ENCODE measurements around the gene PRKN. TPM values are rescaled to one million over a fixed set of nuclear protein-coding genes. Genes with fewer than 3 reads are reported as not detected.

PRKN gene
- total RNA-seq, 6 experiments from 2014 or later, result 0.32 TPM; not detected in 5

DNA sequence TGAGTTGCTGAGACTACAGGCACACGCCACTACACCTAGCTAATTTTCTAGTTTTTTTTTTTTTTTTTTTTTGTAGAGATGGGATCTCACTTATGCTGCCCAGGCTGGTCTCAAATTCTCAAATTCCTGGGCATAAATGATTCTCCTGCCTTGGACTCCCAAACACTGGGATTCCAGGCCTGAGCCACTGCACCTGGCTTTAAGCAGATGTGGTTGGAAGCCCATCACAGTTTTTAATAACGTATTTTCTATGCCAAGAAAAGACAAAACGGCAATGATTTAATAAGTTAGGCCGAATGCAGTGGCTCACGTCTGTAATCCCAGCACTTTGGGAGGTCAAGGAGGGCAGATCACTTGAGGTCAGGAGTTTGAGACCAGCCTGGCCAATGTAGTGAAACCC is 456.6 kb downstream of the PRKN start:
- TF ChIP-seq, protein P1, sequence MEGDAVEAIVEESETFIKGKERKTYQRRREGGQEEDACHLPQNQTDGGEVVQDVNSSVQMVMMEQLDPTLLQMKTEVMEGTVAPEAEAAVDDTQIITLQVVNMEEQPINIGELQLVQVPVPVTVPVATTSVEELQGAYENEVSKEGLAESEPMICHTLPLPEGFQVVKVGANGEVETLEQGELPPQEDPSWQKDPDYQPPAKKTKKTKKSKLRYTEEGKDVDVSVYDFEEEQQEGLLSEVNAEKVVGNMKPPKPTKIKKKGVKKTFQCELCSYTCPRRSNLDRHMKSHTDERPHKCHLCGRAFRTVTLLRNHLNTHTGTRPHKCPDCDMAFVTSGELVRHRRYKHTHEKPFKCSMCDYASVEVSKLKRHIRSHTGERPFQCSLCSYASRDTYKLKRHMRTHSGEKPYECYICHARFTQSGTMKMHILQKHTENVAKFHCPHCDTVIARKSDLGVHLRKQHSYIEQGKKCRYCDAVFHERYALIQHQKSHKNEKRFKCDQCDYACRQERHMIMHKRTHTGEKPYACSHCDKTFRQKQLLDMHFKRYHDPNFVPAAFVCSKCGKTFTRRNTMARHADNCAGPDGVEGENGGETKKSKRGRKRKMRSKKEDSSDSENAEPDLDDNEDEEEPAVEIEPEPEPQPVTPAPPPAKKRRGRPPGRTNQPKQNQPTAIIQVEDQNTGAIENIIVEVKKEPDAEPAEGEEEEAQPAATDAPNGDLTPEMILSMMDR (IDR thresholded peaks at IDR 0.05), result no peak
- Mint-ChIP-seq H3K27me3 (ENCODE audit: insufficient read depth) (no peaks in the 10 kb centered on the region; the same call in 1 of the 2 replicates), H3K9me3 (peaks cover 40% of the 10 kb centered on the region), H3K4me1 (ENCODE audit: low read depth) (no peaks in the 10 kb centered on the region), H3K27ac (no peak overlapping the region), H3K4me3 (no peak overlapping the region), H3K36me3 (ENCODE audit: low read depth) (no peaks in the 10 kb centered on the region)
- no peak for DNase-seq

DNA sequence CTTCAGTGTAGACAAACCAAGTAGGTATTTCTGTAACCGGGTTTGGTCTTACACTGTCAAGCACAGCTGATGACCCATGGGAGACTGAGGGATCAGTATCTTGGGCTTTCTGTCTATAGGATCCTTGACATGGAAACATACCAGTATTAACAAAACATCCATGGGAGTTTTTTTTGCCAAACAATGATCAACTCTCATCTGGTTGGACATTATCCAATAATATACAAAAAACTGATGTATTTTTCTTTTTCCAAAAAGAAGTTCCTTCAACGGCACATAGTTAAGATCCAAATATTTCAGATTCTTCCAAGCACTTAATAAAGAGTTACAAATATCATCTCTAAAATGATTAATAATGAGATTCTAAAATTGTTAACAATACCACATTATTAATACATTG is 459.9 kb downstream of the PRKN start:
- DNase-seq, result no peak
- H3K4me3 Mint-ChIP-seq, result no peak overlapping the region
- no peaks in the 10 kb centered on the region for H3K27me3 Mint-ChIP-seq (ENCODE audit: insufficient read depth)

DNA sequence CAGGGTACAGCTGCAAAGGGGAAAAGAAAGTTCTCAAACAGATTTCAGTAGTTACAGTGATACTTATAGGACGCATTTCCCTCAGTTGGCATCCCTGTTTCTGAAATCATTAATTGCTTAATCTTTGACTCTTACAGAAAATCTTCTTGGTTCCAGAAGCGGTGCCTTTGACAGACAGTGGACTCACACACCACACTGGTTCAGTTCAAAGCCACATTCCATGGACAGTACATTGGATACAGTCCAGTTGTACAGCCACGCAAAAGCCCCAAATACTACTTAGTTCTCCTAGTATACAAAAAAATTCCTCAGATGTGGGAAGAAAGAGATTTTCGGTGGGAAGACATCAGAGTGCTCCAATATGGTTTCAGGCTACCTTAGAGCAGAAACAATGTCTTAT is 460.4 kb downstream of the PRKN start:
- DNase-seq, result no peak
- H3K4me3 Mint-ChIP-seq, result no peak overlapping the region
- no peaks in the 10 kb centered on the region for H3K4me1 Mint-ChIP-seq (ENCODE audit: low read depth)
- H3K9me3 Mint-ChIP-seq, result peaks cover 67% of the 10 kb centered on the region
- TF ChIP-seq, protein P1 (IDR thresholded peaks at IDR 0.05), result no peak
- peaks cover 16% of the 10 kb centered on the region for H3K36me3 Mint-ChIP-seq (ENCODE audit: low read depth)
- no peak overlapping the region for H3K27ac Mint-ChIP-seq
- no peaks in the 10 kb centered on the region for H3K27me3 Mint-ChIP-seq (ENCODE audit: insufficient read depth)

More for the DNA sequence above, 459.9 kb downstream of the PRKN start:
- Mint-ChIP-seq H3K27ac (no peak overlapping the region), H3K4me1 (ENCODE audit: low read depth) (no peaks in the 10 kb centered on the region), H3K9me3 (peaks cover 63% of the 10 kb centered on the region), H3K36me3 (ENCODE audit: low read depth) (peaks cover 15% of the 10 kb centered on the region)
- TF ChIP-seq, protein P1 (IDR thresholded peaks at IDR 0.05), result no peak

DNA sequence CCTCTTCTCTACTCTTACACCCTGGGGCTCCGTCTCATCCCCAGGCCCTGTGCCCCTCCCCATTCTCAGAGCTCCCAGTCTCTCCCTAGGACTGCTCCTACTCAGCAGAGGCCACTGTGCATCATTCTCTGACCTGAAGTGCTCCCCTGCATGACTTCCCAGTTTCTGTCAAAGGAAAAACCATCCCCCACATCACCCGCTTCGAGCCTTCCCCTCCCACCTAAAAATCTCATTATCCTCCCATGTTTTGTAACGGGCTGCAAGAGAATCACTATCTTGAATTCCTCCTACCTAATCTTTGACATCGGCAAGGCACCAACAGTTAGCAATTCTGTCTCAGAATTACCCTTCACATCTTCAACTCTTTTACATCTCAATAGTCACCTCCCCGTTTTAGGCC is 463.0 kb downstream of the PRKN start:
- Mint-ChIP-seq H3K27me3 (ENCODE audit: insufficient read depth) (no peaks in the 10 kb centered on the region), H3K36me3 (ENCODE audit: low read depth) (peaks cover 16% of the 10 kb centered on the region), H3K9me3 (peaks cover 73% of the 10 kb centered on the region), H3K4me3 (no peak overlapping the region), H3K27ac (no peak overlapping the region), H3K4me1 (ENCODE audit: low read depth) (no peaks in the 10 kb centered on the region)
- TF ChIP-seq, protein P1 (IDR thresholded peaks at IDR 0.05), result no peak
- DNase-seq, result no peak

DNA sequence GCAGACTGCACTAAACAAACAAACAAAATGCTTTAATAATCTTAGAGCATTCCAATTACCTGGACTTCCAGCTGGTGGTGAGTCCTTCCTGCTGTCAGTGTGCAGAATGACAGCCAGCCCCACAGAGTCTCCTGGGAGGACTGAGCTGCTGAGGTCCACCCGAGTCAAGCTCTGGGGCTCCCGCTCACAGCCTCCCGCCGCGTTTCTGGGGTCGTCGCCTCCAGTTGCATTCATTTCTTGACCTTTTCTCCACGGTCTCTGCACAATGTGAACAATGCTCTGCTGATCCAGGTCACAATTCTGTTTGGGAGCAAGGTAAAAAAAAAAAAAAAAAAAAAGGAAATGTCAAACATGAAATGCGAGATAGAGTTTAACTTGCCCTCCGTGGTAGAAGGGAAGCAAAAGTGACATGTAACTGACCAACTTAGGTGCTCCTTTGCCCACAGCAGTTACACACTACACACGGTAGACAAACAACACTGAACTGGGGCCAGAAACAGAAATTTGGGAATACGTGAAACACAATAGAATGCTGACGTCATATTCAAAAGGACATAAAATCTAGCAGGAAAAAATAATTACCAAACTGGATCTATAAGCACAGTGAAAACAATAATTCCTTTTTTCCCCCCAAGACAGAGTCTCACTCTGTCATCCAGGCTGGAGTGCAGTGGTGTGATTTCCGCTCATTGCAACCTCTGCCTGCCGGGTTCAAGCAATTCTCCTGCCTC is 464.9 kb downstream of the PRKN start:
- no peaks in the 10 kb centered on the region for H3K27me3 Mint-ChIP-seq (ENCODE audit: insufficient read depth)
- peaks cover 16% of the 10 kb centered on the region for H3K36me3 Mint-ChIP-seq (ENCODE audit: low read depth)
- peaks cover 72% of the 10 kb centered on the region for H3K9me3 Mint-ChIP-seq
- no peak for DNase-seq
- no peak overlapping the region for H3K4me3 Mint-ChIP-seq
- no peak overlapping the region for H3K27ac Mint-ChIP-seq
- H3K4me1 Mint-ChIP-seq (ENCODE audit: low read depth), result no peaks in the 10 kb centered on the region
- TF ChIP-seq, protein P1 (IDR thresholded peaks at IDR 0.05), result no peak
